ENCODE measurements around the gene RNU5D-1.

RNU5D-1 gene

GRCh38 chr1:44694863-44695478 lies 36.0 kb downstream of the RNU5D-1 start:
- no peak overlapping the region for H4K91ac ChIP-seq (ENCODE audit: low read depth, low read length)
- no peaks in the 10 kb centered on the region for H3K79me2 ChIP-seq (ENCODE audit: control insufficient read depth, insufficient read depth, low read length, poor library complexity)
- no peak overlapping the region for H2BK120ac ChIP-seq (ENCODE audit: insufficient read depth, low read length, poor library complexity)
- H2AFZ ChIP-seq (ENCODE audit: insufficient read depth, low read length, poor library complexity): no peak overlapping the region
- no peak overlapping the region for H4K8ac ChIP-seq (ENCODE audit: low read depth, low read length)
- no peak overlapping the region for H3K23ac ChIP-seq (ENCODE audit: low read length)
- H3K9me3 ChIP-seq (ENCODE audit: insufficient read depth, low read depth, low read length): no peaks in the 10 kb centered on the region
- no peak overlapping the region for H3K18ac ChIP-seq (ENCODE audit: low read length)
- no peak overlapping the region for H3K4me2 ChIP-seq (ENCODE audit: low read length)
- no peak overlapping the region for H2BK5ac ChIP-seq (ENCODE audit: low read depth, low read length, poor library complexity)
- no peak overlapping the region for H3K4ac ChIP-seq (ENCODE audit: low read depth, low read length)
- no peaks in the 10 kb centered on the region for H3K27me3 ChIP-seq (ENCODE audit: insufficient read depth, low read length)
- no peak overlapping the region for H3K9ac ChIP-seq (ENCODE audit: low read length)
- H3K4me1 ChIP-seq (ENCODE audit: control insufficient read depth in 1 of 2, insufficient read depth in 2 of 2, low read length in 2 of 2): no peaks in the 10 kb centered on the region
- no peaks in the 10 kb centered on the region for H3K79me1 ChIP-seq (ENCODE audit: low read length)
- WGBS (ENCODE audit: extremely low coverage, insufficient coverage, insufficient read length): no CpG with 5 or more reads among the region's 7 CpGs
- no peaks in the 10 kb centered on the region for H3K36me3 ChIP-seq (ENCODE audit: control insufficient read depth in 1 of 2, insufficient read depth in 2 of 2, low read length in 2 of 2)
- no peak overlapping the region for H2BK12ac ChIP-seq (ENCODE audit: low read length)
- no peak overlapping the region for H3K14ac ChIP-seq (ENCODE audit: low read length)
- H4K12ac ChIP-seq (ENCODE audit: low read depth, low read length): no peak overlapping the region
- no peak overlapping the region for H2AK5ac ChIP-seq (ENCODE audit: low read length)
- DNase-seq: no peak
- H3K27ac ChIP-seq (ENCODE audit: low read depth, low read length): no peak overlapping the region
- H3K4me3 ChIP-seq (ENCODE audit: low read depth, low read length): no peak overlapping the region

- no peaks in the 10 kb centered on the region for H3K79me2 ChIP-seq (ENCODE audit: control insufficient read depth, insufficient read depth, low read length, poor library complexity)
- H3K4me3 ChIP-seq (ENCODE audit: low read depth, low read length): no peak overlapping the region
- no peak overlapping the region for H3K18ac ChIP-seq (ENCODE audit: low read length)
- no peak for DNase-seq
- no peak overlapping the region for H2BK12ac ChIP-seq (ENCODE audit: low read length)
- no peaks in the 10 kb centered on the region for H3K4me1 ChIP-seq (ENCODE audit: control insufficient read depth in 1 of 2, insufficient read depth in 2 of 2, low read length in 2 of 2)
- H3K23ac ChIP-seq (ENCODE audit: low read length): no peak overlapping the region
- H2BK5ac ChIP-seq (ENCODE audit: low read depth, low read length, poor library complexity): no peak overlapping the region
- H4K91ac ChIP-seq (ENCODE audit: low read depth, low read length): no peak overlapping the region
- WGBS (ENCODE audit: extremely low coverage, insufficient coverage, insufficient read length): no CpG with 5 or more reads among the region's 3 CpGs
- no peaks in the 10 kb centered on the region for H3K9me3 ChIP-seq (ENCODE audit: insufficient read depth, low read depth, low read length)
- H3K79me1 ChIP-seq (ENCODE audit: low read length): no peaks in the 10 kb centered on the region
- no peak overlapping the region for H3K27ac ChIP-seq (ENCODE audit: low read depth, low read length)
- H2AK5ac ChIP-seq (ENCODE audit: low read length): no peak overlapping the region
- no peak overlapping the region for H3K4me2 ChIP-seq (ENCODE audit: low read length)
- H3K4ac ChIP-seq (ENCODE audit: low read depth, low read length): no peak overlapping the region
- no peak overlapping the region for H2AFZ ChIP-seq (ENCODE audit: insufficient read depth, low read length, poor library complexity)
- H4K8ac ChIP-seq (ENCODE audit: low read depth, low read length): no peak overlapping the region
- H3K27me3 ChIP-seq (ENCODE audit: insufficient read depth, low read length): no peaks in the 10 kb centered on the region
- H3K14ac ChIP-seq (ENCODE audit: low read length): no peak overlapping the region
- H2BK120ac ChIP-seq (ENCODE audit: insufficient read depth, low read length, poor library complexity): no peak overlapping the region
- no peak overlapping the region for H3K9ac ChIP-seq (ENCODE audit: low read length)
- H3K36me3 ChIP-seq (ENCODE audit: control insufficient read depth in 1 of 2, insufficient read depth in 2 of 2, low read length in 2 of 2): no peaks in the 10 kb centered on the region
- H4K12ac ChIP-seq (ENCODE audit: low read depth, low read length): no peak overlapping the region
These were observed 37.1 kb downstream of the RNU5D-1 start for GRCh38 chr1:44693900-44694299.

GRCh38 chr1:44693159-44693558 lies 37.8 kb downstream of the RNU5D-1 start:
- Histone ChIP-seq H3K9ac (ENCODE audit: low read length) (no peak overlapping the region), H4K12ac (ENCODE audit: low read depth, low read length) (no peak overlapping the region), H2AK5ac (ENCODE audit: low read length) (no peak overlapping the region), H3K27ac (ENCODE audit: low read depth, low read length) (no peak overlapping the region), H3K4me1 (ENCODE audit: control insufficient read depth in 1 of 2, insufficient read depth in 2 of 2, low read length in 2 of 2) (no peaks in the 10 kb centered on the region), H3K23ac (ENCODE audit: low read length) (no peak overlapping the region), H3K27me3 (ENCODE audit: insufficient read depth, low read length) (no peaks in the 10 kb centered on the region), H2BK120ac (ENCODE audit: insufficient read depth, low read length, poor library complexity) (no peak overlapping the region), H3K79me1 (ENCODE audit: low read length) (no peaks in the 10 kb centered on the region), H3K18ac (ENCODE audit: low read length) (no peak overlapping the region), H3K4me2 (ENCODE audit: low read length) (no peak overlapping the region), H2BK5ac (ENCODE audit: low read depth, low read length, poor library complexity) (no peak overlapping the region), H3K14ac (ENCODE audit: low read length) (no peak overlapping the region), H3K36me3 (ENCODE audit: control insufficient read depth in 1 of 2, insufficient read depth in 2 of 2, low read length in 2 of 2) (no peaks in the 10 kb centered on the region), H3K4ac (ENCODE audit: low read depth, low read length) (no peak overlapping the region), H2BK12ac (ENCODE audit: low read length) (no peak overlapping the region), H4K8ac (ENCODE audit: low read depth, low read length) (no peak overlapping the region), H3K9me3 (ENCODE audit: insufficient read depth, low read depth, low read length) (no peaks in the 10 kb centered on the region), H2AFZ (ENCODE audit: insufficient read depth, low read length, poor library complexity) (no peak overlapping the region), H4K91ac (ENCODE audit: low read depth, low read length) (no peak overlapping the region), H3K4me3 (ENCODE audit: low read depth, low read length) (no peak overlapping the region), H3K79me2 (ENCODE audit: control insufficient read depth, insufficient read depth, low read length, poor library complexity) (no peaks in the 10 kb centered on the region)
- no peak for DNase-seq
- WGBS (ENCODE audit: extremely low coverage, insufficient coverage, insufficient read length): no CpG with 5 or more reads among the region's 2 CpGs

GRCh38 chr1:44689447-44689765 lies 41.6 kb downstream of the RNU5D-1 start:
- Histone ChIP-seq H2BK120ac (ENCODE audit: insufficient read depth, low read length, poor library complexity) (no peak overlapping the region), H4K91ac (ENCODE audit: low read depth, low read length) (no peak overlapping the region), H3K27ac (ENCODE audit: low read depth, low read length) (no peak overlapping the region), H3K4ac (ENCODE audit: low read depth, low read length) (no peak overlapping the region), H3K23ac (ENCODE audit: low read length) (no peak overlapping the region), H2BK5ac (ENCODE audit: low read depth, low read length, poor library complexity) (no peak overlapping the region), H3K36me3 (ENCODE audit: control insufficient read depth in 1 of 2, insufficient read depth in 2 of 2, low read length in 2 of 2) (no peaks in the 10 kb centered on the region), H3K9ac (ENCODE audit: low read length) (no peak overlapping the region), H3K4me3 (ENCODE audit: low read depth, low read length) (no peak overlapping the region), H3K4me1 (ENCODE audit: control insufficient read depth in 1 of 2, insufficient read depth in 2 of 2, low read length in 2 of 2) (no peaks in the 10 kb centered on the region), H3K9me3 (ENCODE audit: insufficient read depth, low read depth, low read length) (no peaks in the 10 kb centered on the region), H2AFZ (ENCODE audit: insufficient read depth, low read length, poor library complexity) (no peak overlapping the region), H3K14ac (ENCODE audit: low read length) (no peak overlapping the region), H3K27me3 (ENCODE audit: insufficient read depth, low read length) (peaks cover 2% of the 10 kb centered on the region), H3K79me2 (ENCODE audit: control insufficient read depth, insufficient read depth, low read length, poor library complexity) (no peaks in the 10 kb centered on the region), H2BK12ac (ENCODE audit: low read length) (no peak overlapping the region), H3K79me1 (ENCODE audit: low read length) (no peaks in the 10 kb centered on the region), H4K12ac (ENCODE audit: low read depth, low read length) (no peak overlapping the region), H3K18ac (ENCODE audit: low read length) (no peak overlapping the region), H2AK5ac (ENCODE audit: low read length) (no peak overlapping the region), H3K4me2 (ENCODE audit: low read length) (no peak overlapping the region), H4K8ac (ENCODE audit: low read depth, low read length) (no peak overlapping the region)
- no CpG with 5 or more reads among the region's 3 CpGs for WGBS (ENCODE audit: extremely low coverage, insufficient coverage, insufficient read length)
- DNase-seq: no peak

All from trophoblast cell (in vitro differentiated cells and primary cell).